ENCODE measurements around the gene YIPF2. TPM values are rescaled to one million over a fixed set of nuclear protein-coding genes. Genes with fewer than 3 reads are reported as not detected.
A peak's percentile ranks its signal among the peaks of the same experiment; 100 is the strongest.

Gene YIPF2
- total RNA-seq, 4 donors from 2014 or later = 17.8 to 30.8 (median 24.2) TPM

DNA sequence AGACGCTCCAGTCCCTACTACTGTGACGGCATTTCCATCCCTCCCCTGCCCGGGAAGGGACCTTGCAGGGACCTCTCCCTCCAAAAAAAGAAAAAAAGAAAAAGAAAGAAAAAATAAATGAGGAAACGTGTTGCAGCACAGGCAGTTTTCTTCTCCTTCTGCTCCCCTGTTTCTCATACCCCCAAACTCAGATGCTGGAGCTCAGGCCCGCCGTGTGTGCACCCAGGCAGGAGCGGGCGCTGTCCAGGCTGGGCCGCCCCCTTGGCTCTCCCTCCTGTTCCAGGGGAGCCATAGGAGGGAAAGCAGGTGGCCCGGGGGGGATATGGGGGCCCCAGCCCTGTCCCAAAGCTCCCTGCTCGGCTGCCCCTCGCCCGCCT is 5.8 kb downstream of the YIPF2 start:
- Histone ChIP-seq H3K36me3 (peaks cover 0 to 47% of the 10 kb centered on the region in 2 donors), H3K9me3 (no peaks in the 10 kb centered on the region), H3K27ac (peak overlapping the region in 3 of 4 donors; percentile 49 to 84 (median 82)), H3K27me3 (no peaks in the 10 kb centered on the region), H3K4me3 (no peak overlapping the region), H3K4me1 (peaks cover 8 to 23% of the 10 kb centered on the region in 2 donors)
- no peak for DNase-seq
- in situ Hi-C loops (cut with MboI; ENCODE audit: low sequenced_read_pairs in 4 of 4) (loop anchor here in 1 of 4 donors (10.0 kb wide), 1 partner anchor 48 kb away; the partner anchor contains the start of gene CARM1), intact Hi-C loops (cut with DNase I; ENCODE audit: low total_unique reads) (no loop called here)
- TF ChIP-seq POLR2A (IDR thresholded peaks at IDR 0.05) = no peak
- TF ChIP-seq, protein P1, sequence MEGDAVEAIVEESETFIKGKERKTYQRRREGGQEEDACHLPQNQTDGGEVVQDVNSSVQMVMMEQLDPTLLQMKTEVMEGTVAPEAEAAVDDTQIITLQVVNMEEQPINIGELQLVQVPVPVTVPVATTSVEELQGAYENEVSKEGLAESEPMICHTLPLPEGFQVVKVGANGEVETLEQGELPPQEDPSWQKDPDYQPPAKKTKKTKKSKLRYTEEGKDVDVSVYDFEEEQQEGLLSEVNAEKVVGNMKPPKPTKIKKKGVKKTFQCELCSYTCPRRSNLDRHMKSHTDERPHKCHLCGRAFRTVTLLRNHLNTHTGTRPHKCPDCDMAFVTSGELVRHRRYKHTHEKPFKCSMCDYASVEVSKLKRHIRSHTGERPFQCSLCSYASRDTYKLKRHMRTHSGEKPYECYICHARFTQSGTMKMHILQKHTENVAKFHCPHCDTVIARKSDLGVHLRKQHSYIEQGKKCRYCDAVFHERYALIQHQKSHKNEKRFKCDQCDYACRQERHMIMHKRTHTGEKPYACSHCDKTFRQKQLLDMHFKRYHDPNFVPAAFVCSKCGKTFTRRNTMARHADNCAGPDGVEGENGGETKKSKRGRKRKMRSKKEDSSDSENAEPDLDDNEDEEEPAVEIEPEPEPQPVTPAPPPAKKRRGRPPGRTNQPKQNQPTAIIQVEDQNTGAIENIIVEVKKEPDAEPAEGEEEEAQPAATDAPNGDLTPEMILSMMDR (IDR thresholded peaks at IDR 0.05 in 4 of 5, conservative IDR thresholded peaks at IDR 0.05 in 1 of 5) = no peak
- no peak for ATAC-seq

DNA sequence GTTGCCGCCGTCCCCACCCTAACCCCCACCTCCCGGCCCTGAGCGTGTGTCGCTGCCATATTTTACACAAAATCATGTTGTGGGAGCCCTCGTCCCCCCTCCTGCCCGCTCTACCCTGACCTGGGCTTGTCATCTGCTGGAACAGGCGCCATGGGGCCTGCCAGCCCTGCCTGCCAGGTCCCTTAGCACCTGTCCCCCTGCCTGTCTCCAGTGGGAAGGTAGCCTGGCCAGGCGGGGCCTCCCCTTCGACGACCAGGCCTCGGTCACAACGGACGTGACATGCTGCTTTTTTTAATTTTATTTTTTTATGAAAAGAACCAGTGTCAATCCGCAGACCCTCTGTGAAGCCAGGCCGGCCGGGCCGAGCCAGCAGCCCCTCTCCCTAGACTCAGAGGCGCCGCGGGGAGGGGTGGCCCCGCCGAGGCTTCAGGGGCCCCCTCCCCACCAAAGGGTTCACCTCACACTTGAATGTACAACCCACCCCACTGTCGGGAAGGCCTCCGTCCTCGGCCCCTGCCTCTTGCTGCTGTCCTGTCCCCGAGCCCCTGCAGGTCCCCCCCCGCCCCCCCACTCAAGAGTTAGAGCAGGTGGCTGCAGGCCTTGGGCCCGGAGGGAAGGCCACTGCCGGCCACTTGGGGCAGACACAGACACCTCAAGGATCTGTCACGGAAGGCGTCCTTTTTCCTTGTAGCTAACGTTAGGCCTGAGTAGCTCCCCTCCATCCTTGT is 6.4 kb downstream of the YIPF2 start:
- in situ Hi-C loops (cut with MboI; ENCODE audit: low sequenced_read_pairs in 4 of 4) (loop anchor here in 1 of 4 donors (10.0 kb wide), 1 partner anchor 47 kb away; the partner anchor contains the start of gene CARM1), intact Hi-C loops (cut with DNase I; ENCODE audit: low total_unique reads) (no loop called here)
- peaks cover 0 to 47% of the 10 kb centered on the region in 2 donors for H3K36me3 ChIP-seq
- H3K4me1 ChIP-seq = peaks cover 4 to 18% of the 10 kb centered on the region in 2 donors
- H3K9me3 ChIP-seq = no peaks in the 10 kb centered on the region
- H3K27ac ChIP-seq = peak overlapping the region; percentile 49 to 84 (median 75)
- ATAC-seq (peak in 1 of 2 donors; percentile 54), DNase-seq (peak in 1 of 2 donors; percentile 74)
- TF ChIP-seq, protein P1 (IDR thresholded peaks at IDR 0.05 in 4 of 5, conservative IDR thresholded peaks at IDR 0.05 in 1 of 5) = no peak
- no peak for TF ChIP-seq POLR2A (IDR thresholded peaks at IDR 0.05)
- no peak overlapping the region for H3K4me3 ChIP-seq
- no peaks in the 10 kb centered on the region for H3K27me3 ChIP-seq

DNA sequence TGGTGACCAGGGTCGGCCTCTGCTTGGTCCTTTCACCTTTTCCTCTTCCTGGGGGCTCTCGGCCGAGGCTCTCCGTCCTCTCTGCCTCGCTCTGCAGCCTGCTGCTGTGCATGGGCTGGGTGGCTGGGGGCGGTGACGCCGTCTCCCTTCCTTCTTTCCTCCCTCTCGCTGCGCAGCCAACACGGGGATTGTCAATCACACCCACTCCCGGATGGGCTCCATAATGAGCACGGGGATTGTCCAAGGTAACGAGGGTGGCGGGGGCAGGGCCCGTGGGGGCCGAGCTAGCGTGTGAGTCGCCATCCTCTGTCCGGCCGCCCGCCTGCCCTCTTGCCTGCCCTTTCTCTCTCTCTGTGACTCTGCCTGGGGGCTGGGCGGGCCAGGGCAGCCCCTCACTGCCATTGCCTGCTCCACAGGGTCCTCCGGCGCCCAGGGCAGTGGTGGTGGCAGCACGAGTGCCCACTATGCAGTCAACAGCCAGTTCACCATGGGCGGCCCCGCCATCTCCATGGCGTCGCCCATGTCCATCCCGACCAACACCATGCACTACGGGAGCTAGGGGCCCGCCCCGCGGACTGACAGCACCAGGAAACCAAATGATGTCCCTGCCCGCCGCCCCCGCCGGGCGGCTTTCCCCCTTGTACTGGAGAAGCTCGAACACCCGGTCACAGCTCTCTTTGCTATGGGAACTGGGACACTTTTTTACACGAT is 7.1 kb downstream of the YIPF2 start:
- Histone ChIP-seq H3K4me1 (peaks cover 4 to 18% of the 10 kb centered on the region in 2 donors), H3K27ac (peak overlapping the region; percentile 49 to 84 (median 75)), H3K27me3 (no peaks in the 10 kb centered on the region), H3K36me3 (peaks cover 0 to 52% of the 10 kb centered on the region in 2 donors), H3K4me3 (no peak overlapping the region), H3K9me3 (no peaks in the 10 kb centered on the region)
- TF ChIP-seq POLR2A (IDR thresholded peaks at IDR 0.05) = no peak
- TF ChIP-seq, protein P1 (IDR thresholded peaks at IDR 0.05 in 4 of 5, conservative IDR thresholded peaks at IDR 0.05 in 1 of 5) = no peak
- DNase-seq (no peak), ATAC-seq (no peak)
- intact Hi-C loops (cut with DNase I; ENCODE audit: low total_unique reads) (no loop called here), in situ Hi-C loops (cut with MboI; ENCODE audit: low sequenced_read_pairs in 4 of 4) (loop anchor here in 1 of 4 donors (10.0 kb wide), 1 partner anchor 47 kb away; the partner anchor contains the start of gene CARM1)

DNA sequence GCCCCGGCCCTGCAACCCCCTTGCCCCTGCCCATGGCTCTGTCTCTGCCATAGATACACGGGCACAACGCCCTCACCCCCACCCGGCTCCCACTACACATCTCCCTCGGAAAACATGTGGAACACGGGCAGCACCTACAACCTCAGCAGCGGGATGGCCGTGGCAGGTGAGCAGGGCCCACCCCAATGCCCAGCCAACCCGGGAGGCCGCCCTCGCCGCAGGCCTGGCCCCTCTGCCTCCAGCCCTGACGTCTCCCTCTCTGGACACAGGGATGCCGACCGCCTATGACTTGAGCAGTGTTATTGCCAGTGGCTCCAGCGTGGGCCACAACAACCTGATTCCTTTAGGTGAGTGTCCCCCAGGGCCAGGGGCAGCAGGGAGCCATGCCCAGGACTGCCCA is 7.7 kb downstream of the YIPF2 start:
- no peak for TF ChIP-seq POLR2A (IDR thresholded peaks at IDR 0.05)
- TF ChIP-seq, protein P1 (IDR thresholded peaks at IDR 0.05 in 4 of 5, conservative IDR thresholded peaks at IDR 0.05 in 1 of 5) = no peak
- DNase-seq (no peak), ATAC-seq (no peak)
- Histone ChIP-seq H3K27me3 (no peaks in the 10 kb centered on the region), H3K27ac (peak overlapping the region in 3 of 4 donors; percentile 54 to 84 (median 82)), H3K4me3 (no peak overlapping the region), H3K4me1 (peaks cover 6 to 18% of the 10 kb centered on the region in 2 donors), H3K36me3 (peaks cover 0 to 52% of the 10 kb centered on the region in 2 donors), H3K9me3 (no peaks in the 10 kb centered on the region)
- intact Hi-C loops (cut with DNase I; ENCODE audit: low total_unique reads) = no loop called here
- in situ Hi-C loops (cut with MboI; ENCODE audit: low sequenced_read_pairs in 4 of 4) = loop anchor here in 1 of 4 donors (10.0 kb wide), 1 partner anchor 46 kb away; the partner anchor contains the start of gene CARM1
